ENCODE measurements around the gene MAP2K3. TPM values are rescaled to one million over a fixed set of nuclear protein-coding genes. Genes with fewer than 3 reads are reported as not detected.
A peak's percentile ranks its signal among the peaks of the same experiment; 100 is the strongest.

MAP2K3 gene
- total RNA-seq, 1 experiment from 2014 or later = 27.5 TPM

DNA sequence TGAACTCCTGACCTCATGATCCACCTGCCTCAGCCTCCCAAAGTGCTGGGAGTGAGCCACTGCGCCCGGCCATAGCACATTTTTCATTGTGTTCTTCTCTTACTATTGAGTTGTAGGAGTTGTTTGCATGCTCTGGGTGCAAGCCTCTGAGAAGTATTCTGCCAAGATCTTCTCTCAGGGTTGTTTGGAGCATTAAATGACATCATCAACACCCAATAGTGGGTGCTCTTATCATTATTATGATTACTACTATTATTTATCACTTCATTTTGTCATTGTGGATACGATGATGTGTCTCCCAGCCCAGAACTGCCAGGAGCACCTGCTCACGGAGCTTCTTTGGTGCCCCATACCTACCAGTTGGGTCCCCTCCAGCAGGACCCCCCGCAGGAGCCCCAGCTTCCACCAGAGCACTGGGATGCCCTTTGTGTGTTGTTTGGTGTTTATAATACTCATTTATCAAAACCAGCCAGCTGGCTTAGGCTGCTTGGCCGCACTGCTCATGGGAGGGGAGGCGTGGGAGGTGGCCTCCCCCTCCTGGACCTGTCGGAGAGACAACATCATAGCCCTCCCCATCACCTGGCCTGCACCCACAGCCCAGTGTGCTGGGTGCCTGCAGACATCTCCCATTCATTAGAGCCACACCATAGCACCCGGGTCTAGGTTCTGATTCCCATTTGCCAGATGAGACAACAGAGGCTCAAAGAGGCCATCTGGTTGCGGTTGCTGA, 12.9 kb upstream of the MAP2K3 start:
- peaks cover 4% of the 10 kb centered on the region for H3K27me3 ChIP-seq (ENCODE audit: control insufficient read depth, insufficient read depth, low read length)
- H3K4me3 ChIP-seq (ENCODE audit: insufficient read depth, low read depth, low read length) = no peak overlapping the region
- DNase-seq = no peak
- no peaks in the 10 kb centered on the region for H3K36me3 ChIP-seq (replicated peaks; ENCODE audit: control insufficient read depth, insufficient read depth, low read length)

DNA sequence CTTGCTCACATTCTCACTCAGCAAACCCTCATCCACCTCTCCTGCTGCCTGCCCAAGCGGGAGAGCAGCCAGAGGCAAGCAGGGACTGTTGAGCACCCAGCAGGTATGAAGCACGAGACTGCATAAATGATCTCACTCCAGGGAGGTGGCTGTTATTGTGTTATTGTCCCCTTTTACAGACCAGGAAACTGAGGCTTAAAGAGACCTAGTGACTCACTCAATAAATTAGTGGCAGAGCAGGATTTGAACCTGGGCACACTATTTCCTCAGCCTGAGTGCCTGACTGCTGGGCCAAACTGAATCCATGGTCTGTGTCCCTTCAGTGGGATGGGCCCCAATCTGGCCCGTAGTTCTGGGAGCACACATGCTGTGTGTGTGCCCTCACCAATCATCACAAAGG, 12.3 kb upstream of the MAP2K3 start:
- no peak for DNase-seq

DNA sequence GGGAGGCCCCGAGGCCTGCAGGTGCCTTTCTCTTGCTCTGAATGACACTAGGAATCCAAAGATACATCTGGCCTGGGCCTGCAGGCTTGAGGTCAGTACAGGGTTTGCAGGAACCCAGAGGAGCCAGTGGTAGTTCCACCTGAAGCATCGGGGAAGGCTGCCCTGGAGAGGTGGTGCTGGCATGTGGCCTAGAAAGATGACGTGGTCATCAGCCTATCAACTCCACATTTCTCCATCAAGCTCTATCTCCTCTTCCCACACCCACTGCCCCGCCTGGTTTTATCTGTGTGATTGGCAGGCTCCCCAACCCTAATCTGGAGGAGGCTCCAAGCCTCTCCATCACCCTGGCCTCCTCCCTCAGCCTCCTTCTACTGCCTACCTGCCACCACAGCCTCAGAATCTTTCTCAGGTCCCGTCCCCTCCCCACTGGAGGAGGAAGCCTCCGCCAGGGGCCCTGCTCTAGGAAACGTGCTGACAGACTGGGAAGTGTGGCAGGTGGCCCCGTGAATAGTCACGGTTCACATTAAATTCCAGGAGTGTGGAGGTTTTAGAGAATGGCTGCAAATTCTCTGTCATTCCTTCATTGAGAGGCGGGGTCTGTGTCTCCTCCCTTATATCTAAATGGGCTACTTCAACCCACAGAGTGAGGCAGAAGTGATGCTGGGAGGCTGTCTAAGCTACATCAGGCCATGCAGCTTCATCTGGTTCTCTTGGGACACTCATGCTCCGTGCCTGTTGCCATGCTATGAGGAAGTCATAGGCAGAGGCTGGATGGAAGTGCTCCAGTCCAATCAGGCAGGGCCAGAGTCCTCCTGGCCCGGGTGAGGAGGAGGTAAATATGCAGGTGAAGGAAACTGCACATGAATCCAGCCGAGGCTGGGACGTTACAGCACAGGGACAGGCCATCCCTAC, 11.4 kb upstream of the MAP2K3 start:
- DNase-seq = no peak
- Histone ChIP-seq H3K27me3 (ENCODE audit: control insufficient read depth, insufficient read depth, low read length) (peaks cover 8% of the 10 kb centered on the region), H3K4me3 (ENCODE audit: insufficient read depth, low read depth, low read length) (no peak overlapping the region), H3K36me3 (replicated peaks; ENCODE audit: control insufficient read depth, insufficient read depth, low read length) (no peaks in the 10 kb centered on the region)

More for the DNA sequence above, 12.3 kb upstream of the MAP2K3 start:
- H3K27me3 ChIP-seq (ENCODE audit: control insufficient read depth, insufficient read depth, low read length) = peaks cover 8% of the 10 kb centered on the region
- no peak overlapping the region for H3K4me3 ChIP-seq (ENCODE audit: insufficient read depth, low read depth, low read length)
- no peaks in the 10 kb centered on the region for H3K36me3 ChIP-seq (replicated peaks; ENCODE audit: control insufficient read depth, insufficient read depth, low read length)

DNA sequence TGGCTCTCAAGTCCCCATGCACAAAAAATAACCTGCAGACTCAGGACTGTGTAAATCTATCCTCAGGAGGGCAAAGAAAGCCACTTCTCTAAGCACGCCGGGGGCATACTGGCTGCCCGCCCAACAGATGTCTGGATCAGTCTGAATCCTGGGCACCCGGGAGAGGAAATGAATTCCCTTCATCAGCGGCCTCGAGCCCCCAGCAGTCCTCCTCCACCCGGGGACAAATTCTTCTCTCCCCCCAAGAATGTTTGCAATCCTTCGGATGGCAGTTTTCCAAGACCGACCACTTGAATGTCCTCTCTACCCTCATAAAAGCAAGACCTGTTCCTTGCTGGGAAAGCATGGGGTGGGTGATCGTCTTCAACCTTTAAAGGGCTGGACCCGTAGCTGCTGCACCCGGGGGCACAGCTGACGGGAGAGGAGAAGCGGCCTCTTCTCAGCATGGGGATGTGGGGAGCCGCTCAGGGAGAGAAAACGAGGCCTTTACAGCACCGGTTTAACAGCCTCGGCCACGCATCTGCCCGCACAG, 9.4 kb upstream of the MAP2K3 start:
- Histone ChIP-seq H3K36me3 (replicated peaks; ENCODE audit: control insufficient read depth, insufficient read depth, low read length) (no peaks in the 10 kb centered on the region), H3K27me3 (ENCODE audit: control insufficient read depth, insufficient read depth, low read length) (peaks cover 8% of the 10 kb centered on the region), H3K4me3 (ENCODE audit: insufficient read depth, low read depth, low read length) (peak overlapping the region; percentile 75)
- DNase-seq = peak; percentile 79

DNA sequence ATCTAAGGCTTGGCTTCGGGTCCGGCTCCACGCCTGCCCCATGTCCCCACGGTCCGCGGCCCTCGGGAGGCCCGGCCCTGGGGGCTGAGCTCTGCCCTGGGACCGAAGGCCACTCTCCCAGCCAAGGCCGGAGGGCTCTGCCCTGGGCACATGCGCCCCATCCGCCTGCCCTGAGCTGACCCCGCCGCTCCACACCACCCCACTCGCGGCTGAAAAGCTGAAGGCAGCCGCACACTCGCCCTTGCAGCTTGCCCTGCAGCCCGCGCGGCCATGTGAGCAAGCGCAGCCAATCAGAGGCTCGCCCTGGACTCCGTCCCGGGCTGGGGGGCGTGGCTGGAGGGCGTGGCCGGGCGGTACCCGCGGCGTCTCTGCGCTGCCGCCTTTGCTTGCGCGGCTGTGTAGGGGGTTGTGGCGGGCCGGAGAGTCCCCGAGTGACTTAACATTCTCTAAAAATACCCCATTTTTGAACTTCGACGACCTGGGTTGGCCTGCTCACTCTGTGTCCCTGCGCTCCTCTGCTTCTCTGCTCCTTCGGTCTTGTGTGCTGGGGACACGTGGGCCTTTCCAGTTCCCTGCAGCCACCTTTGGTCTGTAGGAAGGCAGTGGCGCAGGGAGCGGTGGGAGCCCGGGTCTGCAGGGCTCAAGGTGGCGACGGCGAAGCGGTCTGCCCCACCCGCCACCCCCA, 8.8 kb upstream of the MAP2K3 start:
- no peaks in the 10 kb centered on the region for H3K36me3 ChIP-seq (replicated peaks; ENCODE audit: control insufficient read depth, insufficient read depth, low read length)
- peak; percentile 99 for DNase-seq
- peaks cover 8% of the 10 kb centered on the region for H3K27me3 ChIP-seq (ENCODE audit: control insufficient read depth, insufficient read depth, low read length)
- H3K4me3 ChIP-seq (ENCODE audit: insufficient read depth, low read depth, low read length) = peak overlapping the region; percentile 75

DNA sequence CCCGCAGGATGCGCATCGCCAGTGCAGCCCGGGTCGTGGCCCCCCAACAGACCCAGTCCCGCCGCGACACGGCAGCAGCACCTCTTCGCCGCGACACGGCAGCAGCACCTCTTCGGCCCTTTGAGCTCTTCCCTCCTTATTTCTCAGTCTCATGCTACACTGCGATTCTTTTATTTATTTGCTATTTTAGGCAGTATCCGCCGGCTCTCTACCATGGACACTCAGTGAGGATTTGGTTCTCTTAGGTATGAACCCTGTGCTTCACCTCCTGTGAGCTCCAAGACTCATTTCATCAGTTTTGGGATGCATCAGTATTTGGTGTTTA, 8.3 kb upstream of the MAP2K3 start:
- Histone ChIP-seq H3K27me3 (ENCODE audit: control insufficient read depth, insufficient read depth, low read length) (peaks cover 8% of the 10 kb centered on the region), H3K36me3 (replicated peaks; ENCODE audit: control insufficient read depth, insufficient read depth, low read length) (no peaks in the 10 kb centered on the region), H3K4me3 (ENCODE audit: insufficient read depth, low read depth, low read length) (peak overlapping the region; percentile 75)
- DNase-seq = no peak

DNA sequence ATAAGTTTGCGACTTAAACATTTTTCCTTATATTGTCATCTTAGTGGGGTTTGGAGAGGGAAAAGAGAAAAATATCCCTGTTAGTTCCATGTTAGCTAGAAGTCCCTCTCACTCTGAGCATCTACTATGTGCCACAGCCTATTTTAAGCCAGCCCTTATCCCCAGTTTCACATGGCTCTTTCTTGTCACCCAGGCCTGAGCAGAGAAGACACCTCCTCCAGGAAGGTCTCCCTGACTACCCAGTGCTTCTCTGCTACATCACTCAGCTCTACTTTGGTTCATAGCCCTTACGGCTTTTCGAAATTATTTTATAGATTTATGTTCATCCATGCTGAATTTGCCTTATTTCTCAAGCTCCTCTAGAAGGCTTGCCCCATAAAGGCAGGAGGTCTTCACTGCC, 7.2 kb upstream of the MAP2K3 start:
- peaks cover 8% of the 10 kb centered on the region for H3K27me3 ChIP-seq (ENCODE audit: control insufficient read depth, insufficient read depth, low read length)
- no peaks in the 10 kb centered on the region for H3K36me3 ChIP-seq (replicated peaks; ENCODE audit: control insufficient read depth, insufficient read depth, low read length)
- no peak overlapping the region for H3K4me3 ChIP-seq (ENCODE audit: insufficient read depth, low read depth, low read length)
- no peak for DNase-seq

DNA sequence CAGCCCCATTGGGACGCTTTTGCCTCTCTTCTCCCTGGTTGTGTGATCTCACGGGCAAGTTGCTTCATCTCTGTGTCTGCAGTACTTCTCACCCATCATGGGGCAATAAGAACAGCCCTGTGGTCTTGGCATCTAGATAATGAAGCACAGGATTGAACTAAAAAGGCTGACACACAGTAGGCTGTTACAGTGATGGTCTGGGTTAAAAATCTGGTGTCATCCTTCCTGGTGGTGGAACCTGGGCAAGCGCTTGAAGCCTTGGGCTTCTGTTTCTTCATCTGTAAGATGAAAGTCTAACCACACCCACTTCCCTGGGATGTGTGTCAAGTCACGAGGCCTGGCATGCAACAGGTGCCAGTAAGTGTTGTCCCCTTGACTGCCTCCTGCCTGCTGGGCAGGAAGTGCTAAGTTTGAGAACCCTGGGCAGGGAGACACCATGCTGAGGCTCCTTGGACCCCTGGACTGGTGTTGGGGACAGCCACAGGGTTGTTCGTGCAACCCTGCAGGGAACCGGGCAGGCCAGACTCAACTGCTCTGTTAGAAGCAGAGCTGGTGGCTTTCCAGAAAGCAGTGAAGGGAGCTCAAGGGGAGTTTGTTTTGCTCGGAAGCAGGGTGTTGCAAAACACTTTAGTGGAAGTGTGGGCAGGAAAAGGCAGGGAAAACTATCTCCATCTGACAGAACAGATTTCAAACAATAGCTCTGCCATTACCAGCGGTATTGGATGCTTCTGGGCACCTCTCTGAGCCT, 5.9 kb upstream of the MAP2K3 start:
- Histone ChIP-seq H3K36me3 (replicated peaks; ENCODE audit: control insufficient read depth, insufficient read depth, low read length) (no peaks in the 10 kb centered on the region), H3K4me3 (ENCODE audit: insufficient read depth, low read depth, low read length) (no peak overlapping the region), H3K27me3 (ENCODE audit: control insufficient read depth, insufficient read depth, low read length) (peaks cover 12% of the 10 kb centered on the region)
- no peak for DNase-seq

DNA sequence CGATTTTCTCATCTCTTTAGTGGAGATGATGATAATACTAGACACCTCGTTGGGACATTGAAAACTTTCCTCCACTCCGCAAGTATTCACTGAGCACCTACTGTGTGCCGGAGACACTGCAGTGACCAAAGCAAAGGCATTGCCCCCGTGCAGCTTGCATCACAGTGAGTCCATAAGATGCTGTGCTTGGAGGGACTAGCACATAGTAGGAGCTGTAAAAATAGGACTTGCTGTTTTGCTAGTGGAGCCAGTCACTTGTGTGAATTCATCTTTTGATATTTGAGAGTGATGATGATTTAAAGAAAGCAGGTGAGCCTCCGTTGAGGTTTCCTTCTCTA, 5.3 kb upstream of the MAP2K3 start:
- no peak overlapping the region for H3K4me3 ChIP-seq (ENCODE audit: insufficient read depth, low read depth, low read length)
- H3K27me3 ChIP-seq (ENCODE audit: control insufficient read depth, insufficient read depth, low read length) = peaks cover 16% of the 10 kb centered on the region
- DNase-seq = no peak
- H3K36me3 ChIP-seq (replicated peaks; ENCODE audit: control insufficient read depth, insufficient read depth, low read length) = no peaks in the 10 kb centered on the region

DNA sequence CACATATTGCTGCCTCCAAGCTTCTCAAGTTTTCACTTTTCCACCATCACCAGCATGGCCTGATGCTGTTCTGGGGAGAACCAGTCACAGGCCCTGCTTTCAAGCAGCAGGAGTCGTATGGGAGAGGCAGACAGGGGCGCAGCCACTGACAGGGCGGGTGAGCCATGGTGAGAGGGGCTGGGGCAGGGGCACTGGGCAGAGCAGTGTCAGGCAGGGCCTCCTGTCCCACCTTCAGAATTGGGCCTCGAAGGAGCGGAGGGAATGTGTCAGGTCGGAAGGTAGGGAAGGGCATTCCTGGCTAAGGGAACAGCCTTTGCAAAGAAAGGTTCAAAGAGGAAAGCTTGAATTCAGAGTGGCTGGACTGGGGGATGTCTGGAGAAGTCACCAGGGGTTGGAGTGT, 4.9 kb upstream of the MAP2K3 start:
- H3K27me3 ChIP-seq (ENCODE audit: control insufficient read depth, insufficient read depth, low read length) = peaks cover 16% of the 10 kb centered on the region
- H3K4me3 ChIP-seq (ENCODE audit: insufficient read depth, low read depth, low read length) = no peak overlapping the region
- no peaks in the 10 kb centered on the region for H3K36me3 ChIP-seq (replicated peaks; ENCODE audit: control insufficient read depth, insufficient read depth, low read length)
- DNase-seq = peak; percentile 27

DNA sequence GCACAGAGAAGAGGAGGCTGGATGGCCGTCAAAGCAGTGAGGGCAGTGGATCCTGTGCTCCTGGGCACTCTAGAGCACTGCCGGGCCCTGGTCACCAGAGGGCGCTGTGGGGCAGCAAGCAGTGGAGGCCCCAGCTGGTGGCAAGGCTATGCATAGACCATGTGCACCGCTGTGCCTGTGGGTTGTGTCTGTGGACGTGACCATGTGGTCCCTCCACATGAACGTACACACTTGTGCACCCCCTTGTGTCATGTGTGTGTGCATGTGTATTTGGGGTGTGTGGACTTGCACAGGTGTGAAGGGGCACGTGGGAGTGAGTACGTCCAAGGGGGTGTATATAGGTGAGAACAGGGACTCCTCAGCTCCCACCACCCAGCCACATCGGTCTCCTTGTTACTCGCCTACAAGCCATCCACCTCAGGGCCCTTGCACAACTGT, 4.4 kb upstream of the MAP2K3 start:
- H3K27me3 ChIP-seq (ENCODE audit: control insufficient read depth, insufficient read depth, low read length) = peaks cover 16% of the 10 kb centered on the region
- H3K4me3 ChIP-seq (ENCODE audit: insufficient read depth, low read depth, low read length) = no peak overlapping the region
- peak; percentile 95 for DNase-seq
- H3K36me3 ChIP-seq (replicated peaks; ENCODE audit: control insufficient read depth, insufficient read depth, low read length) = no peaks in the 10 kb centered on the region

DNA sequence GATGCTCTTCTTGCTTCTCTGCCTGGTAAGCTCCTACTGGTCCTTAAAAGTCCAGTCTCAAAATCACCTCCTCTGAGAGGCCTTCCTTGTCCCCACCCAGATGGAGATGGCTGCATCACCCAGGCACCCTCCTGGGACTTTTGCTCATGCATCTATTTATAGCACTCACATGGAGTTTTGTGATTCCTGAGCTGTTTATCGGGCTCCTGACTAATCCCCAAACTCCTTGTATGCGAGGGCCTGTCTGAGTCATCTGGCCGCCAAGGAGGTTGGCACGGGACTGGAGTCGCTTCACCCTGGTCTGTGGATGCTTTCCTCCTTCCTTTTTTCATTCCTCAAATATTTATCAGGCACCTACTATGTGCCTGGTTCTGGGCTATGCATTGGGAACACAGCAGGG, 2.3 kb upstream of the MAP2K3 start:
- Histone ChIP-seq H3K36me3 (replicated peaks; ENCODE audit: control insufficient read depth, insufficient read depth, low read length) (no peaks in the 10 kb centered on the region), H3K4me3 (ENCODE audit: insufficient read depth, low read depth, low read length) (no peak overlapping the region), H3K27me3 (ENCODE audit: control insufficient read depth, insufficient read depth, low read length) (peaks cover 8% of the 10 kb centered on the region)
- no peak for DNase-seq

DNA sequence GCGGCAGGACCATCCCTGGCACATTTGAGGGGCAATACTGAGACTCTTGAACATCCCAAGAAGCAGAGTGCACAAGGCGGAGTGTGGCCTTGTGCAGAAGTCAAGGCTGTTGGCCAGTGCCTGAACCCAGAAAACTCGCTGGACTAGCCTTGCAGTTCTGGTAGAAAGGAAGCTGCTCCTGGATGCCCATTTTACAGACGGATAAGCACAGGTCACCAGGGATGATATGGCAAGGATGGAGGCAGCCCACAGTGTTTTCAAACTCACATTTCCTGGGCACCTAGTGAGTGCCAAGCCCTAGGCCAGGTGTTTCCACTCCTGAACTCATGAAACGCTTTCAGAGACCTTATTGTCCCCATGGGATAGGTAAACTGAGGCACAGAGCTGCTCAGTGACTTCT, 1.7 kb upstream of the MAP2K3 start:
- Histone ChIP-seq H3K27me3 (ENCODE audit: control insufficient read depth, insufficient read depth, low read length) (peaks cover 8% of the 10 kb centered on the region), H3K36me3 (replicated peaks; ENCODE audit: control insufficient read depth, insufficient read depth, low read length) (no peaks in the 10 kb centered on the region), H3K4me3 (ENCODE audit: insufficient read depth, low read depth, low read length) (no peak overlapping the region)
- DNase-seq = no peak
